Measurements from ENCODE around the gene CYP4F11. TPM values are rescaled to one million over a fixed set of nuclear protein-coding genes. Genes with fewer than 3 reads are reported as not detected.
"Not testable (repeated sequence)": the region's sequence is repeated elsewhere in the genome, so short reads cannot be mapped to it uniquely, and the experiment has no call there.

Gene CYP4F11, protein sequence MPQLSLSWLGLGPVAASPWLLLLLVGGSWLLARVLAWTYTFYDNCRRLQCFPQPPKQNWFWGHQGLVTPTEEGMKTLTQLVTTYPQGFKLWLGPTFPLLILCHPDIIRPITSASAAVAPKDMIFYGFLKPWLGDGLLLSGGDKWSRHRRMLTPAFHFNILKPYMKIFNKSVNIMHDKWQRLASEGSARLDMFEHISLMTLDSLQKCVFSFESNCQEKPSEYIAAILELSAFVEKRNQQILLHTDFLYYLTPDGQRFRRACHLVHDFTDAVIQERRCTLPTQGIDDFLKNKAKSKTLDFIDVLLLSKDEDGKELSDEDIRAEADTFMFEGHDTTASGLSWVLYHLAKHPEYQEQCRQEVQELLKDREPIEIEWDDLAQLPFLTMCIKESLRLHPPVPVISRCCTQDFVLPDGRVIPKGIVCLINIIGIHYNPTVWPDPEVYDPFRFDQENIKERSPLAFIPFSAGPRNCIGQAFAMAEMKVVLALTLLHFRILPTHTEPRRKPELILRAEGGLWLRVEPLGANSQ
- total RNA-seq = not detected

- DNase-seq = no peak
These were observed at the start of gene CYP4F11 for GRCh38 chr19:15934332-15935078. Gene CYP4F11 (minus strand): TSS chr19:15934529. CDS start chr19:15934408, 121 bp downstream.

GRCh38 chr19:15979293-15979692 lies 45.0 kb upstream of the CYP4F11 start:
- DNase-seq = no peak

DNA sequence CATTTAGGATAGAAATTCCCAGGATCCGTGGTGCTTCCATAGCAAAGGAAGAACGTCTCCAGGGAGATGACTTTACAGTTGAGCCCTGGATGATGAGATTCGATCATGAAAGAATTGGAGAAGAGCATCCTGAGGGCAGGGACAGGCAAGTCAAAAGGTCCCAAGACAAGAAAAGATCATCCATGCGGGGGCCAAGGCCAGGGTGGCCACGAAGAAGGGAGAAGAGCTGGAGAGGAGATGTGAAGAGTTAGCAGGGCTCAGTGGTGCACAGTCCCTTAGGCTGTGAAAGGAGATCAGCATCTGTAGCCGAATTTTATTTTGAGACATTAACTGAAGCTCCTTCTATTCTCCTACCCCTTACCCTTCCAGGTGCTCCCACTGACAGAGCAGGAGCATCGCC lies 43.4 kb upstream of the CYP4F11 start:
- DNase-seq = no peak

GRCh38 chr19:15976836-15977689 lies 42.7 kb upstream of the CYP4F11 start:
- DNase-seq = no peak

GRCh38 chr19:15974856-15975255 lies 40.5 kb upstream of the CYP4F11 start:
- DNase-seq = no peak

DNA sequence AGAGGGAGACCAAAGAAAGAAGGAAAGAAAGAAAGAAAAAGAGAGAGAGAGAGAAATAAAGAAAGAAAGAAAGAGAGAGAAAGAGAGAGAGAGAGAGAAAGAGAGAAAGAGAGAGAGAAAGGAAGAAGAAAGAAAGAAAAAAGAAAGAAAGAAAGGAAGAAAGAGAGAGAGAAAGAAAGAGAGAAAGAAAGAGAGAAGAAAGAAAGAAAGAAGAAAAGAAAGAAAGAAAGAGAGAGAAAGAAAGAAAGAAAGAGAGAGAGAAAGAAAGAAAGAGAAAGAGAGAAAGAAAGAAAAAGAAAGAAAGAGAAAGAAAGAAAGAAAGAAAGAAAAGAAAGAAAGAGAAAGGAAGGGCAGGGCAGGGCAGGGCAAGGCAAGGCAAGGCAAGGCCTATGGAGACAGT lies 37.7 kb upstream of the CYP4F11 start:
- not testable (repeated sequence) for DNase-seq

GRCh38 chr19:15971224-15971780 lies 37.0 kb upstream of the CYP4F11 start:
- DNase-seq = no peak

DNA sequence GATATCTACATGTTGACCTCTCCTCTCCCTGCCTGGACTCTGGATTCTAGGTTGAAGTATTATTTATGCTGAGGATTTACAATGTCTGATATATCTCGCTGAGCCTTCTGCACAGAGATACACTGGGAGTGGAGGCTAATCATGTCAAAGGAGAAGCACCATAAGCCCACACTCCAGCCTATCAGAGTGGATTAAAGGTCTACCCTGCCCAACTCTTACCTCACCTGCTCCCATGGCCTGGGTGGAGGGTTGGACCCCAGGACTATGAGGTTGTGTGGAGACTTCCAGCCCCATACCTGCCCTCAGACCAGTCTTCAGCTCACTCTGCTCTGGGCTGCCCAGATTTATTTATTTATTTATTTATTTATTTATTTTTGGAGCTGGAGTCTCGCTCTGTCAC lies 29.9 kb upstream of the CYP4F11 start:
- DNase-seq = no peak

- DNase-seq = no peak
These were observed 28.0 kb upstream of the CYP4F11 start for GRCh38 chr19:15962319-15962718.

DNA sequence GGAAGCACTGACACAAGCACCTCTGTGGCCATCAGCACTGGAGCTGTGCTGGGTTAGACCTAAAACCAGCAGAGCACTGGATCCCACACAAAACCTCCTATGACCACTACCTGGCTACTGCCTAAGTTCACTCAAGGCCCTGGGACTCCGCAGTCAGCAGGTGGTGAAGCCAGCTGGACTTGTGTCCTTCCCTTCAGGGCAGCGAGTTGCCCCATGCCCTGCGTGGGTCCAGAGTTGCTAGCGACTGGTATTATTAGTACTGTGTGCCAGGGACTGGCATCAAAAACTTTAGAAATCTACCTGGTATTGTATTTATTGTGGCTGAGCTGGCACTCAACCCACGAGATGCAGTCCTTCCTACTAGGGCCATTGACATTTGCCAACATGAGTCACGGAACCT lies 20.5 kb upstream of the CYP4F11 start:
- DNase-seq = no peak

- no peak for DNase-seq
These were observed 14.1 kb upstream of the CYP4F11 start, which contains the start of gene OR10H4 for GRCh38 chr19:15948223-15949058. Gene OR10H4 (plus strand): TSS chr19:15949008. CDS start chr19:15949008, 0 bp downstream.

DNA sequence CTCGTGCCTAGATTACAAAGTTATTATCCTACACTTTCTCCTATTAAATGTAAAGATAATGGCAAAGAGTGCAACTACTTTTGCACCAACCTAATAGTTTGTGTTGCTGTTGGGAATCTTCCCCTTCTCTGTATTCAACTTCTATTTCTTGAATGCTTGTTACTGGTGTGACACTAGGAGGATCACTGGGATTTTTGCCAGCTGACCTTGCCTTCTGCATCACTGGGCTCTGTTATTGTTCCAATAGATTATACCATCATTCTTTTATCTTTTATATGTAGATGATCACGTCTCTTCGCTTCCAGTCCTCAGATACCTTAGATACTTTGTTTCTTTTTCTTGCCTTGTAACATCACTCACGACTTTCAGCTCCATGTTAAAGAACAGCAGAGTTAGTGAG lies 11.0 kb upstream of the CYP4F11 start:
- no peak for DNase-seq

- no peak for DNase-seq
These were observed 10.1 kb upstream of the CYP4F11 start for GRCh38 chr19:15944401-15944800.

- DNase-seq = no peak
These were observed 3.4 kb upstream of the CYP4F11 start for GRCh38 chr19:15937771-15938170.

GRCh38 chr19:15936950-15937349 lies 2.6 kb upstream of the CYP4F11 start:
- DNase-seq = no peak

DNA sequence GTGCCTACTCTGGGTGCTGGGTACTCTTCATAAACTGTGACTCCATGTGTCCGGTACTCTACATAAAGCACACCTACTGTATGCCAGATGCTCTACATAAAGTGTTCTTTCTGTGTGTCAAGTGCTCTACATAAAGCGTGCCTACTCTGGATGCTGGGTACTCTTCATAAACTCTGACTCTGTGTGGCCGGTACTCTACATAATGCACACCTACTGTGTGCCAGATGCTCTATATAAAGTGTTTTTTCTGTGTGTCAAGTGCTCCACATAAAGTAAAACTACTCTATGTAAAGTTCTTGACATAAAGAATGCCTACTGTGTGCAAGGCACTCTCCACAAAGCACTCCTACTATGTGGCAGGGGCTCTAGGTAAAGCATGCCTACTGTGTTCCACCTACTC lies 1.8 kb upstream of the CYP4F11 start:
- no peak for DNase-seq

- no peak for DNase-seq
These were observed 906 bp upstream of the CYP4F11 start for GRCh38 chr19:15935167-15935702.

DNA sequence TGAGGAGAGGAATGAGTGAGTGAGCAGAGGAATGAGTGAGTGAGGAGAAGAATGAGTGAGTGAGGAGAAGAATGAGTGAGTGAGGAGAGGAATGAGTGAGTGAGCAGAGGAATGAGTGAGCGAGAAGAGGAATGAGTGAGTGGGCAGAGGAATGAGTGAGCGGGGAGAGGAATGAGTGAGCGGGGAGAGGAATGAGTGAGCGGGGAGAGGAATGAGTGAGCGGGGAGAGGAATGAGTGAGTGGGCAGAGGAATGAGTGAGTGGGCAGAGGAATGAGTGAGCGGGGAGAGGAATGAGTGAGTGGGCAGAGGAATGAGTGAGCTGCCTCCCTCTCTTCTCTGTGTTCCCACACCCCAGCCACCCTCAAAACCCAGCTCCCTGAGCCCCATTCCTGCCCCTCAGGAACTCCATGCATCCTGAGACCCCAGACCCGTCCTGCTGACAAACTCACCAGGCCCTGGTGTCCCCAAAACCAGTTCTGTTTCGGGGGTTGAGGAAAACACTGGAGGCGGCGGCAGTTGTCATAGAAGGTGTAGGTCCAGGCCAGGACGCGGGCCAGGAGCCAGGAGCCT lies 483 bp downstream of the CYP4F11 start:
- not testable (repeated sequence) for DNase-seq

GRCh38 chr19:15928321-15928720 lies 6.0 kb downstream of the CYP4F11 start:
- DNase-seq = no peak

DNA sequence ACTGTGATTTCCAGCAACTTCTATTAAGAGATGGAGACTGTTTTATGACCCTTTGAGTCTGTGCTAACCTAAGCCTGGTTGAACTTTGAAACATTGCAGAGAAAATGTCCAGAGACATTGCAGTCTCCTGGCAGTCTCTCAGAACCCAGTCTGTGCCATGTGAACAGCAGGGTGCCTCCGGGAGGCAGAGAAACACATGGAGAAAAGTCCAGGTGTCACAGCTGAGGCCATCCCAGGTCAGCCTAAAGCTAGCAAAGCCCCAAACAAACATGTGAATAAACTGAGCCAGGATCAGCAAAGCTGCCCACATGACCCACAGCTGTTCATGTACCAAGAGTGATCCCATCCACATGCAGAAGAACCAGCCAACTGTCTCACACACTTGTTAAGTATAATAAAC lies 7.8 kb downstream of the CYP4F11 start:
- no peak for DNase-seq

Data from skin of body (tissue), 2 donors.